Right lobe of liver (tissue), 6 donors: ENCODE results near the gene OR2T5. TPM values are rescaled to one million over a fixed set of nuclear protein-coding genes. Genes with fewer than 3 reads are reported as not detected.
"Not testable (repeated sequence)": the region's sequence is repeated elsewhere in the genome, so short reads cannot be mapped to it uniquely, and the experiment has no call there.

Source experiments
- ATAC-seq, 4 donors: fragments of 200-7000 bp; cut with Tn5 transposase; one replicate each; pipeline ENCODE4 v1.9.1; 2020; ENCODE audit warnings: mild to moderate bottlenecking in 4 of 4, moderate library complexity in 4 of 4
- DNase-seq, 3 donors: peaks; one replicate each; pipeline ENCODE4 v3.0.0-alpha.2; 2020
- H3K27ac ChIP-seq, 3 donors: fragments of 200-600 bp; one replicate each; pipeline ENCODE4 v1.8.0; 2022
- H3K27me3 ChIP-seq, 2 donors: fragments of 200-600 bp; one replicate each; pipeline ENCODE4 v1.8.0; 2022
- H3K36me3 ChIP-seq, 4 donors: fragments of 200-600 bp; sonication (generic) in 1 of 4; one replicate each; pipeline versions ENCODE4 v1.5.1 to v1.8.0; 2017 to 2022; ENCODE audit warnings: control low read depth in 1 of 4
- H3K4me1 ChIP-seq, 4 donors: fragments of 200-600 bp; sonication (generic) in 1 of 4; one replicate each; pipeline versions ENCODE4 v1.5.1 to v1.8.0; 2017 to 2022; ENCODE audit warnings: control low read depth in 1 of 4
- H3K4me3 ChIP-seq, 3 donors: fragments of 200-600 bp; one replicate each; pipeline ENCODE4 v1.8.0; 2022
- H3K9me3 ChIP-seq, 4 donors: fragments of 200-600 bp; sonication (generic) in 1 of 4; one replicate each; pipeline versions ENCODE4 v1.5.1 to v1.8.0; 2017 to 2022; ENCODE audit warnings: control low read depth in 1 of 4
- POLR2A ChIP-seq: fragments of 450-650 bp; IDR thresholded peaks from one replicate; pipeline ENCODE4 v1.6.1; 2017; ENCODE audit warnings: antibody characterized with exemption, mild to moderate bottlenecking
- WGBS: methylation state at CpG from one replicate; pipeline ENCODE4 v1.1.6; 2018; ENCODE audit warnings: low coverage, low lambda C conversion rate; ENCODE audit not compliant: insufficient coverage; ENCODE audit errors: missing lambda C conversion rate; 5-methylcytosine and 5-hydroxymethylcytosine counted together
- intact Hi-C, 2 donors: fragments of 100-400 bp; cut with DNase I; formaldehyde crosslinking; loops; one replicate each; pipeline versions ENCODE4 v1.11.2 to v1.14.1; 2022
- total RNA-seq, 6 experiments: library from RNA; depleted of rRNA in 2 of 6; stranded (reverse); fragments of >200 nt in 2 of 6; fragmentation: NEBNext Ultra II Directional in 3 of 6; extraction: Animal tissue kit (Norgen Biotek cat#: 25700) in 3 of 6; gene quantifications; one replicate each; pipeline versions ENCODE4 v1.1.0 to v1.2.4, GENCODE V29; 2016 to 2023
- TF ChIP-seq, protein P1 (sequence below), 4 donors: fragments of 200-600 bp in 3 of 4; fragments of 450-650 bp in 1 of 4; IDR thresholded peaks; one replicate each; pipeline versions ENCODE4 v1.5.1 to v1.8.0; 2016 to 2022; ENCODE audit warnings: antibody characterized with exemption in 4 of 4, mild to moderate bottlenecking in 2 of 4
- donor health status: DM: no; HTN: yes; CAD: no.
- donor health status: DM: no; HTN: no; CAD: no.
- donor health status: DM: no; HTN: no; CAD: no.
- donor health status: DM: no; HTN: yes; CAD: no.
- donor health status: DM: no; HTN: yes; CAD: no.

Gene OR2T5
- total RNA-seq, 6 experiments from 2014 or later = not detected

DNA sequence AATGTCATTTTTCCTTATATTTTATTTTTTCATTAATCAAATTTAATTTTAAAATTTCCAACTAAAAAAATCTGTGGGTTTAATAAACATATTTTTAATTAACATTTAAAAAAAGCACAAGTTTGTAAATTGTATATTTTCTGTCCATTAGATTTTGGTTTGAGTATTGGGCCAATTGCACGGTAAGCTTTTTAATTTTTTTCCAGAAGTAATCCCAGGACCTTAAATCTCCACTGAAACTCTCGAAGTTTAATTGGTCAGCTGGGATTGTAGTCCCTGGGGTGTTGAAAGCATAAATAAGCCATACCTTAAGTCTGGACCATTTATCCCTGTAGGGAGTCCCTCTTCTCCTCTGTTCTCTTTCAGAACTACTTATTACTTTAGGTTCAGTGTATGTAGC lies 19.4 kb downstream of the OR2T5 start, which contains the start of gene OR2G6:
TSS of gene OR2G6 (plus strand) at position 301 of the 400 bp plus-strand sequence. CDS start 13,574 bp downstream, outside the sequence.
- H3K4me1 ChIP-seq, H3K4me3 ChIP-seq, H3K27ac ChIP-seq, DNase-seq, H3K27me3 ChIP-seq, intact Hi-C loops, ATAC-seq, H3K36me3 ChIP-seq, H3K9me3 ChIP-seq: not testable (repeated sequence)
- no CpG with 5 or more reads among the region's 2 CpGs for WGBS

DNA sequence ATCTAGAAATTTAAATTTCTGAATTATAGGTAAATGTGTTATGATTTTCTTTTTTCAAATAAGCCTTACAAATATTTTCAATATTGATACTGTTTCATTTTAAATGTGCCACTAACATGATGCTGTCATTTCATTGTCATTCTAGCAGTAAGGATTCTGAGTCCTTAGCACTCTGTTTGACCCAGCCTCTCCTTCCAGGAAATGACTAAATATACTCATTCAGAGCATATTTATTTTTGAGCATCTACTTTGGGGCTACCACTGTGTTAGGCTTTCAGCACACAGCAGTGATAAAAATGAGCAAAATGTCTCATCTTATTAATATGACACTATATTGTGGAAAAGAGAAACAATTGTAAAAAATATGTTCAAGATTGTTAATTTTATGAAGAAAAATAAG lies 21.8 kb downstream of the OR2T5 start:
- H3K27me3 ChIP-seq, H3K9me3 ChIP-seq, H3K4me3 ChIP-seq, H3K27ac ChIP-seq, H3K36me3 ChIP-seq, DNase-seq, H3K4me1 ChIP-seq, ATAC-seq, intact Hi-C loops: not testable (repeated sequence)

DNA sequence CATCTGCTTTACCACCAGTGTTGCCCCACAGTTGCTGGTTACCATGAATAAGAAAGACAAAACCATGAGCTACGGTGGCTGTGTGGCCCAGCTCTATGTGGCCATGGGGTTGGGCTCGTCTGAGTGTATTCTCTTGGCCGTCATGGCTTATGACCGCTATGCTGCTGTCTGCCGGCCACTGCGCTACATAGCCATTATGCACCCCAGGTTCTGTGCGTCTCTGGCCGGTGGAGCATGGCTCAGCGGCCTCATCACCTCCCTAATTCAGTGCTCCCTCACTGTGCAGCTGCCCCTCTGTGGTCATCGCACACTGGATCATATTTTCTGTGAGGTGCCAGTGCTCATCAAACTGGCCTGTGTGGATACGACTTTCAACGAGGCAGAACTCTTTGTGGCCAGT lies 33.5 kb downstream of the OR2T5 start:
- no peak overlapping the region for H3K27ac ChIP-seq
- intact Hi-C loops = no loop called here
- ATAC-seq = no peak
- peak in 1 of 3 donors; percentile 15 for DNase-seq
- H3K27me3 ChIP-seq = no peaks in the 10 kb centered on the region
- 66% methylated on average over 5 of the region's 12 CpGs for WGBS
- H3K9me3 ChIP-seq = no peaks in the 10 kb centered on the region
- H3K4me3 ChIP-seq = no peak overlapping the region
- no peaks in the 10 kb centered on the region for H3K4me1 ChIP-seq
- H3K36me3 ChIP-seq = no peaks in the 10 kb centered on the region
- TF ChIP-seq, protein P1, sequence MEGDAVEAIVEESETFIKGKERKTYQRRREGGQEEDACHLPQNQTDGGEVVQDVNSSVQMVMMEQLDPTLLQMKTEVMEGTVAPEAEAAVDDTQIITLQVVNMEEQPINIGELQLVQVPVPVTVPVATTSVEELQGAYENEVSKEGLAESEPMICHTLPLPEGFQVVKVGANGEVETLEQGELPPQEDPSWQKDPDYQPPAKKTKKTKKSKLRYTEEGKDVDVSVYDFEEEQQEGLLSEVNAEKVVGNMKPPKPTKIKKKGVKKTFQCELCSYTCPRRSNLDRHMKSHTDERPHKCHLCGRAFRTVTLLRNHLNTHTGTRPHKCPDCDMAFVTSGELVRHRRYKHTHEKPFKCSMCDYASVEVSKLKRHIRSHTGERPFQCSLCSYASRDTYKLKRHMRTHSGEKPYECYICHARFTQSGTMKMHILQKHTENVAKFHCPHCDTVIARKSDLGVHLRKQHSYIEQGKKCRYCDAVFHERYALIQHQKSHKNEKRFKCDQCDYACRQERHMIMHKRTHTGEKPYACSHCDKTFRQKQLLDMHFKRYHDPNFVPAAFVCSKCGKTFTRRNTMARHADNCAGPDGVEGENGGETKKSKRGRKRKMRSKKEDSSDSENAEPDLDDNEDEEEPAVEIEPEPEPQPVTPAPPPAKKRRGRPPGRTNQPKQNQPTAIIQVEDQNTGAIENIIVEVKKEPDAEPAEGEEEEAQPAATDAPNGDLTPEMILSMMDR (IDR thresholded peaks at IDR 0.05) = no peak
- no peak for TF ChIP-seq POLR2A

DNA sequence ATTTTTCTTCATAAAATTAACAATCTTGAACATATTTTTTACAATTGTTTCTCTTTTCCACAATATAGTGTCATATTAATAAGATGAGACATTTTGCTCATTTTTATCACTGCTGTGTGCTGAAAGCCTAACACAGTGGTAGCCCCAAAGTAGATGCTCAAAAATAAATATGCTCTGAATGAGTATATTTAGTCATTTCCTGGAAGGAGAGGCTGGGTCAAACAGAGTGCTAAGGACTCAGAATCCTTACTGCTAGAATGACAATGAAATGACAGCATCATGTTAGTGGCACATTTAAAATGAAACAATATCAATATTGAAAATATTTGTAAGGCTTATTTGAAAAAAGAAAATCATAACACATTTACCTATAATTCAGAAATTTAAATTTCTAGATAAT lies 49.1 kb downstream of the OR2T5 start:
- H3K4me1 ChIP-seq, H3K36me3 ChIP-seq, H3K4me3 ChIP-seq, H3K27ac ChIP-seq, ATAC-seq, intact Hi-C loops, H3K27me3 ChIP-seq, DNase-seq, H3K9me3 ChIP-seq: not testable (repeated sequence)

Other genes with a start within 250 kb of the OR2T5 start
- gene OR2T33, start 210.6 kb upstream of the OR2T5 start, total RNA-seq = not detected
- gene OR2T12, start 185.2 kb upstream of the OR2T5 start, total RNA-seq = not detected
- gene OR2M7, start 164.0 kb upstream of the OR2T5 start, total RNA-seq = not detected
- gene OR14C36, start 139.8 kb upstream of the OR2T5 start, total RNA-seq = not detected
- gene OR2T4, start 126.9 kb upstream of the OR2T5 start, total RNA-seq = not detected
- not detected for gene OR2T6, start 112.8 kb upstream of the OR2T5 start, total RNA-seq
- not detected for gene OR2T1, start 85.5 kb upstream of the OR2T5 start, total RNA-seq
- not detected for gene OR2T2, start 43.0 kb upstream of the OR2T5 start, total RNA-seq
- not detected for gene OR2T3, start 15.2 kb upstream of the OR2T5 start, total RNA-seq
- gene OR2G6, start 19.5 kb downstream of the OR2T5 start, total RNA-seq = not detected
- not detected for gene OR2T29, start 74.2 kb downstream of the OR2T5 start, total RNA-seq
- gene OR2T34, start 86.2 kb downstream of the OR2T5 start, total RNA-seq = not detected
- not detected for gene OR2T10, start 109.1 kb downstream of the OR2T5 start, total RNA-seq
- not detected for gene OR2T11, start 146.5 kb downstream of the OR2T5 start, total RNA-seq
- gene OR2T35, start 156.7 kb downstream of the OR2T5 start, total RNA-seq = not detected
- not detected for gene OR2T27, start 166.9 kb downstream of the OR2T5 start, total RNA-seq
- not detected for gene OR14I1, start 214.2 kb downstream of the OR2T5 start, total RNA-seq